Endothelial cell of hepatic sinusoid (primary cell): ENCODE results near the gene LYPLAL1.
"Not testable (repeated sequence)": the region's sequence is repeated elsewhere in the genome, so short reads cannot be mapped to it uniquely, and the experiment has no call there.

ENCODE experiments used
- in situ Hi-C: cut with HindIII; loops from 2 replicates; pipeline ENCODE4 v1.10.0; 2017; ENCODE audit warnings: low sequenced_read_pairs

Gene LYPLAL1

DNA sequence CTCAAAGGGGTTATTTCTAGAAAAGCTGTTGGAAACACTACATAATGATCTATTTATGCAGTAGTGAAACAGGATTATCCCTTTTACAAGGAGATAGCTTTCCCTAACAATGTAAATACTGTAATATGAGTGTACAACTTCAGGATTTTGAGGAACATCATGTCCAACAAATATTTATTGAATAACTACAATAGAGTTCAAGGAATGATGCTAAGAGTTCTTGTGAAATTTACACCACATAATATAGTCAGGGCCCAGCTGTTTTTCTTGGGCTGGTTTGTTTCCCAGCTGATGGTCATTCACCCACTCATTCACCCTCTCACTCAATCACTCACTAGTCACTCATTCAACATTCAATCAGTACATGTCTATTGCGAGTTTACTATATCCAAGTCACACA is 12.3 kb upstream of the LYPLAL1 start:
- in situ Hi-C loops, result no loop called here

DNA sequence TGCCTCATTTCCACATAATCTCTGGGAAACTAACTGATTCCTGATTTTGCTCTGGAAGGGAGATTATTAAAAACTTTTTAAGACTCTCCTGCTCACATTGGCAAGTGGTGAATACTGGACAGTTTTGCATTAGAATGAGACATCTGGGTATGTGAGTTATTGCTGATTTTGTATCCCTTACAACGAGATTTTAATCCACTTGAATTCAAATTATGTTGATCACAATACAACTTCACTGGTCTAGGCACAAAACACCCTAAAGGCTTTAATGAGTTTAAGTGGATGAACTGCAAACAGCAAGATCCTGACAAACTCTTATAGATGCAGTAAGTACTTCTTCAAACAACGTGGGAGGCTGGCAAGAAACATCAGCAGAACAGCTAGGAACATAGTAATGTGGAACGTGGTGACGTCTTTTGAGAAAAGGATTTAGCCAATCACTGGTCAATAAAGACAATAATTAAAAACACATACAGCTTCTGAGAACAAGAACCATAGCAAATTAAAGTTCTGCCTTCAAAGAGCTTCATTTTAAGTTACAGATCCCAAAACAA is 10.2 kb upstream of the LYPLAL1 start:
- in situ Hi-C loops, result no loop called here

DNA sequence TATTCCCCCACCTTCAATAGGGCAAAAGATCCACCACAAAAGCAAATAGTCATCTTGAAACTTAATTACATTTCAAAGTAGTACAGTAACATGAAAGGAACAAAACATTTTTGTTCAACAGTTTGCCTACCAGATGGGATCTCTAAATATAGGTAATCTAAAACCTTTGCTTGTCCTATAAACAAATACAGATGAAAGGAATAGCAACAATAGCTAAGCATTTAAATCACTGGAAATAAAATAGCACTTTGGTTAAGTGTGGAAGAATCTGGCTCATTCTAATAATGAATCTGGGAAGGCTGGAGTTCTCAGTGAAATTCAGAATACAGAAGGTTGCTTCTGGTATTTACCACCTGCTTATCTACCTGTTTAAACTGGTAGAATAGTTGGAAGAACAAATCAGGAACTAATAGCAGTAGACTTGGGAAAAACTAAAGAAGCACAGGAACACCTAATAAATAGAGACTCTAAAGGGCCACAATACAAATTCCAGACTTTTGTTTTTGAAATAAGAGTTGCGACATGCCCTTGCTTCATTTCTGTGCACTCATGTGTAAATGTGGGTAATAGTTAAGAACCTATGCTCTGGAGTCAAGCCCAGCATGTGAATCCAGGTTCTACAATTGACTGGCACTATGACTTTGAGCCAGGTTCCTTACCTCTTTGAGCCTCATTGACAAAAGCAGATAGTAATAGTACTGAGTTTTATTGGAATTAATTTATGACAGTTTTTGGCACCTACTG is 2.3 kb upstream of the LYPLAL1 start:
- in situ Hi-C loops, result no loop called here

DNA sequence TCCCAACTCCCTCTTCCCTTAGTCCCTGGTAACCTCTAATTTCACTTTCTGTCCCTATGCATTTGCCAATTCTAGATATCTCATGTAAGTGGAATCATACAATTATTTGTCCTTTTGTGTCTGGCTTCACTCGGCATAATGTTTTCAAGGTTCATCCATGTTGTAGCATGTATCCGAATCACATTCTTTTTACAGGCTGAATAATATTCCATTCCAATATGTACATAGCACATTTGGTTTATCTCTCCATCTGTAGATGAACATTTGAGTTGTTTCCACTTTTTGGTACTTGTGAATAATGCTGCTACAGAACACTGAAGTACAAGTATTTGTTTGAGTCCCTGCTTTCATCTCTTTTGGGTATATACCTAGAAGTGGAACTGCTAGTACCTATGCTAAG is 857 bp upstream of the LYPLAL1 start:
- in situ Hi-C loops, result no loop called here

DNA sequence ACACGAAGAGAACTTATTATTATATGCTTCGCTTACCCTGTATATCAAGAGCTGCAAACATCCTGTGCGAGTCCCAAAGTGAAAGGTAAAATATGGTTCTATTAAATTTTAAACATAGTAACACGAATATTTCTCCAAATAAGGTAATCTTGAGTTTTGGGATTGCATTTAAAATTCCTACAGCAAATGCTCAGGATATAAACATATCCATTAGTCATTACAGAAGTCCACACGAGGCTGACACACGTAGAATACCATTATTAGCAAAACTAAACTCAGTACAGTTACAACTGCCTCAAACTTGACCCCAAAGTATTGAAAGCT is 282 bp upstream of the LYPLAL1 start:
- in situ Hi-C loops, result no loop called here

DNA sequence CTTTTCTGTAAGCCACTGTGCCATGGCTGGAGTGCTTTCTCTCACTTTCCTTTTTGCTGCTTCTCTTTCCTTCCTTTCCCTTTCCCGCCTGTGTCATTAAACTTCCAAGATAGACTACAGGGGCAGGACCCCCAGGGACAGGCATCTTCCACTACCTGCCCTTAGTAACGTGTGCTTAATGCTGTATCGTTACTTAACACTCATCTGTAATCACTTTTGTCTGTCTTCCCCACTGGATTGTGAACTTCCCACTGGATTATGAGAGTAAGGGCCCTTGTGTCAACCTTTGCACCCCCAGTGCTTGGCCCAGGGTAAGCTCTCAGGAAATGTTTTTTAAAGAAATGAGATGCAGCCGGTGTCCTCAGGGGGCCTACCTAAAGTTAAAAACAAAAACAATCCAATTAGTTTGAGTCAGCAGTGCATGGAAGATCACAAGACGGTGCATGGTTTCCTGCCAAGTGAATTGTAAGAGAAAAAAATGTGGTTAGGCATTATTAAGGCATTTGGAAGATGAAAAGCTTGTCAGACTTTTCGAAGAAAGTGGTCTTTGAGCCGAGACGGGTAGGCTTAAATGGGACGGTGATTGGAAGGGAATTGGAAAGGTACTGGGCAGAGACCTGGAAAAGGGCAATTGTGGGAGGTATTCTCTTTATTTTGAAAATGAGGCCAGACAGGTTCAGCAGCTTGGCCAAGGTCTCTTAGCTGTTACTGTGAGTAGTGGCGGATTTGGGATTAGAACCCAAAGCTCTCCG is 958 bp downstream of the LYPLAL1 start:
- in situ Hi-C loops, result no loop called here

GRCh38 chr1:219175212-219175564 is 1.5 kb downstream of the LYPLAL1 start:
- in situ Hi-C loops, result no loop called here

- in situ Hi-C loops, result no loop called here
Observed at GRCh38 chr1:219176168-219176567, 2.5 kb downstream of the LYPLAL1 start.

GRCh38 chr1:219177363-219177762 is 3.7 kb downstream of the LYPLAL1 start:
- in situ Hi-C loops, result no loop called here

DNA sequence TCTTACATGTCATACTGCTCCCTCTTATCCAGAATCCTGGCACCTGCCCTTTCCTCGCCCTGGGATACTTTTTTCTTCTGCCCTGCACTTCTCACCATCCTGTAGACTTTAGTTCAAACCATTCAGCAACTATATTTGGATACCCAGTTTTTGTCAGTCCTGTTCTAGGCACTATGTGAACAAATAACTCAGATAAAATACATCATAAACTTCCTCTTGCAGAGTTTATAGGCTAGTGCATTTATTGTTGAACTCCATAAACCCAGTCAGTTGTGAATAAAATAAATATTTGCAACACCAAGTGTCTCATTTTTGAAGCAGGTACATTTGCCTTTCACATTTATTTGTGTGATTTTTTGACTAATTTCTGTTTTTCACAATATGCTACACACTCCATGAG is 4.3 kb downstream of the LYPLAL1 start:
- in situ Hi-C loops, result no loop called here

- in situ Hi-C loops, result no loop called here
Observed at GRCh38 chr1:219179293-219179692, 5.6 kb downstream of the LYPLAL1 start.

GRCh38 chr1:219184337-219184736 is 10.7 kb downstream of the LYPLAL1 start:
- in situ Hi-C loops, result no loop called here

DNA sequence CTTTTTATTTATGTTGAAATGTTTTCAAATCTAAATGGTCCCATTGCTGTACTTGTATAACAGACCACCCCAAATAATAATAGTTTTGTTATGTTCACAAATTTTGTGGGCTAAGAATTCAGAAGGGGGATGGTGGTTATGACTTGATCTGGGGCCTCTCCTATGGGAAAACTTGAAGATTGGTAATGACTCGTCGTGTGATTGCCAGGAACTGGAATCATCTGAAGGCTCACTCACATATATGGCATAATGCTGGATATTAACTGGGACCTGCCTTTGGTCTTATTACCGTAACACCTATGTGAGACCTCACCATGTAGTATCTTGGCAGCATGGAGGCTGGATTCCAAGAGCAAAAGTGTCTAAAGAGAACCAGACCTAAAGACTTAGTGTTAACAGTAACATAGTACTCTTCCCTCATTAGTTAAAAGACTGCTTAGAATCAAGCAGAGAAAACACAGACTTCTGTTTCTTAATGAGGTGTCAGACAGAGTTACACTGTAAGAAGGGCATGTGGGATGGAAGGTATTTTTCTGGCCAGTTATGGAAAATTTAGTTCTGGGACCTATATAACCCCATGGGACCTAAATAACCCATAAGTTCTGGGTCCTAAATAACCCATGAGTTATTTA is 11.9 kb downstream of the LYPLAL1 start:
- in situ Hi-C loops, result no loop called here

- in situ Hi-C loops, result no loop called here
Observed at GRCh38 chr1:219188331-219188803, 14.7 kb downstream of the LYPLAL1 start.

DNA sequence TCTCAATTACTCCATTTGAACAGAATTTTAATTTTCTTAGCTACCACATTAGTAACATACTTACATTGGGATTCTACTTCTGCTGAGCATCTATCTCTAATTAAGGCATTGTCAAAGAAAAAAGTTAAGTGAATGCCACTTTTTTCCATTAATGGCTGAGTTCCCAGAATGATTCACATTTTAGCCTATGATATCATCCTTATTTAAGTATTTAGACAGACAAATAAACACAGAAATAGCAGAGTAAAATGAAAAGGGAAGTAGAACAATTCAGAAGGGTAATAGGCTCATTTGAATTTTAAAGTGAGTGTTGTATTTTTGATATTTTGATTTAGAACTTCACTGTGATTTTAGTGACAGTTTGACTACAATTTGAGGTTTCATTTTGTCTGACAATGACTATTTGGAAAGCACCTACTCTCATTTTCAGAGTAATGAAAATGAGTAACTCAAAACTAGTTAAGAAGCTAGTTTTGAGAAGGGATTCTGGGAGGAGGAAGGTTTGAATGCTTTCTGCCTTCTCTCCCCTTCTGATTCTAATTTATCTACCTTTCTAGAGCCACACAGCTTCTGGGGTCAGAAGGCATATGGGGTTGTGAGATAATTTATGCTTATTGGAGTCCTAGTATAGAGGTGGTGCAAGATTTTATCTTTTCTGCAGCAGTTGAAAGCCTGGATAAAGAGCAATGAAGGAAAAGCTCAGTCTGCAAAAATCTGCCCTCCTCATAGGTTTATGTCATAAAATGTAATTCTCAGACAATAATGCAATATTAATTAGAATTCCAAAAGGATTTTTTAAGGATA is 15.5 kb downstream of the LYPLAL1 start:
- in situ Hi-C loops, result no loop called here

- in situ Hi-C loops, result no loop called here
Observed at GRCh38 chr1:219189952-219190351, 16.3 kb downstream of the LYPLAL1 start.

- in situ Hi-C loops, result no loop called here
Observed at GRCh38 chr1:219190605-219191004, 16.9 kb downstream of the LYPLAL1 start.

GRCh38 chr1:219195833-219196232 is 22.2 kb downstream of the LYPLAL1 start:
- in situ Hi-C loops, result not testable (repeated sequence)

GRCh38 chr1:219201656-219202055 is 28.0 kb downstream of the LYPLAL1 start:
- in situ Hi-C loops, result loop anchor here (10.0 kb wide), 1 partner anchor 183 kb away; no protein-coding TSS in a partner anchor

GRCh38 chr1:219202567-219202966 is 28.9 kb downstream of the LYPLAL1 start:
- in situ Hi-C loops, result loop anchor here (10.0 kb wide), 1 partner anchor 182 kb away; no protein-coding TSS in a partner anchor

DNA sequence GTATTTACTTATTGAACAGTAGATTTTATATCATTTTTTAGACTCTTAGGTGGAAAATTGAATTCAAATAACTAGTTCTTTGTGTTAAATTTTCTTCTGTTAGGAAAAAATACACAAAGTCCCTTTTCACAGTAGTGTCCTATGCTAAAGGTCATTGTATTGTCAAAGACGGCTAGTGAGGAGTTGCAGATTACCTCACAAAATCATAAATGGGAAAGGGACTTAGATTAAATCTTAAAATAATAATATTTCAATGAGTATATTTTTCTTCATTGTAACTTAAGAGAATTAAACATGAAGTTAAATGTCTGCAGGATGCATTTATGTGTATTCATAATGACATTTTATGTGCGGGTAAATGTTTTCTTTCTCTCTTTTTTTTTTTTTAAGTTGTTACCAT is 32.7 kb downstream of the LYPLAL1 start:
- in situ Hi-C loops, result loop anchor here (5.0 to 10.0 kb wide), 2 partner anchors 46 to 178 kb away; no protein-coding TSS in a partner anchor
